Measurements from ENCODE around the gene SLC25A6. TPM values are rescaled to one million over a fixed set of nuclear protein-coding genes. Genes with fewer than 3 reads are reported as not detected.
A peak's percentile ranks its signal among the peaks of the same experiment; 100 is the strongest.
"Not testable (repeated sequence)": the region's sequence is repeated elsewhere in the genome, so short reads cannot be mapped to it uniquely, and the experiment has no call there.

The SLC25A6 gene
- total RNA-seq, 1 donor from 2014 or later = 177 TPM

- no peak for DNase-seq (ENCODE audit: low spot score)
Measured at GRCh38 chrX:1416327-1416784, 24.4 kb upstream of the SLC25A6 start.

DNA sequence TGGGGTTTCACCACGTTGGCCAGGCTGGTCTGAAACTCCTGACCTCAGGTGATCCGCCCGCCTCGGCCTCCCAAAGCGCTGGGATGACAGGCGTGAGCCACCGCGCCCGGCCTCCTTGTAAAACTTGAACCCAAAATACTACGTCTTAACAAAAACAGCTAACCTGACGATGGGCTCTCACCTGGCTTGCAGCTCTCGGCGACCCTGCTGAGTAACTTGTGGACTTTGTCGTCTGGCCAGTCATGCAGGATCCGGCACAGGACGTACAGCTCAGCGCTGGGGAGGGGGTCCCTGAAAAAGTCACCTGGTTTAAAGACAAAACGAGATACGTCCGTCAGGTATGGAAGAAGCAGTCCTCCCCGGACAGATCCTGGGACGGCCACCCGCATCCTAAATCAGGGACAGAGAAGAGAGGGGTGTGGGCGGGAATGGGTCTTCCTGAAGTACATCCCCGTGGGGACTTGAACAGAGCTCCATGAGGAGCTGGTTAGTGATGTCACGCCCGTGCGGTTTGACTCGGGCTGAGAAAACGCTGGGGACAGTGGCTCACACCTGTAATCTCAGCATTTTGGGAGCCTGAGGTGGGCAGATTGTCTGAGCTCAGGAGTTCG, 20.7 kb upstream of the SLC25A6 start:
- DNase-seq (ENCODE audit: low spot score) = no peak

GRCh38 chrX:1411326-1411725, 19.4 kb upstream of the SLC25A6 start:
- DNase-seq (ENCODE audit: low spot score) = no peak

DNA sequence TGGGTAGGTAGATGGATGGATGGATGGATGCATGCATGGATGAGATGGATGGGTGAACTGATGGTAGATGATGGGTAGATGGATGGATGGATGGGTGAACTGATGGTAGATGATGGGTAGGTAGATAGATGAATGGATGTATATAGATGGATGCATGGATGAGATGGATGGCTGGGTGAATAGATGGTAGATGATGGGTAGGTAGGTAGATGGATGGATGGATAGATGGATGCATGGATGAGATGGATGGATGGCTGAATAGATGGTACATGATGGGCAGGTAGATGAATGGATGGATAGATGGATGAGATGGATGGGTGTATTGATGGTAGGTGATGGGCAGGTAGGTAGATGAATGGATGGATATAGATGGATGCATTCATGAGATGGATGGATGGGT, 15.1 kb upstream of the SLC25A6 start:
- DNase-seq (ENCODE audit: low spot score) = no peak

- DNase-seq (ENCODE audit: low spot score) = not testable (repeated sequence)
Measured at GRCh38 chrX:1405769-1406168, 13.9 kb upstream of the SLC25A6 start.

- DNase-seq (ENCODE audit: low spot score) = not testable (repeated sequence)
Measured at GRCh38 chrX:1403867-1404266, 12.0 kb upstream of the SLC25A6 start.

GRCh38 chrX:1403228-1403627, 11.3 kb upstream of the SLC25A6 start:
- DNase-seq (ENCODE audit: low spot score) = no peak

GRCh38 chrX:1401611-1402430, 9.9 kb upstream of the SLC25A6 start:
- DNase-seq (ENCODE audit: low spot score) = no peak

- DNase-seq (ENCODE audit: low spot score) = no peak
Measured at GRCh38 chrX:1400742-1401471, 9.0 kb upstream of the SLC25A6 start.

DNA sequence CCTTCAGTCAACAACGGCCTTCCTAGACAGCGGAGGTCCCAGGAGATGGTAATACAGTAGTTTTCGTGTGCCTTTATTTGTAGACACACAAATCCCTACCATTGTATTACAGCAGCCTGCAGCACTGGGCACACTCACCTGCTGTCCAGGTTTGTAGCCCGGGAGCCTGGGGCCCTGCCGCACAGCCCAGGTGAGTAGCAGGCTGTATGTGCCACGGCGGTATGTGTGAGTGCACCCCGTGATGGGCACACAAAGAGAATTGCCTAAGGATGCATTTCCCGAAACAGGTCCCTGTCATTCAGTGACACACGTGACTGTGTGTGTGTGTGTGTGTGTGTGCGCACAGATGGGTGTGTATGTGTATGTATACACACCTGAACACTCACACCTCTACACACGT, 8.1 kb upstream of the SLC25A6 start:
- no peak for DNase-seq (ENCODE audit: low spot score)

DNA sequence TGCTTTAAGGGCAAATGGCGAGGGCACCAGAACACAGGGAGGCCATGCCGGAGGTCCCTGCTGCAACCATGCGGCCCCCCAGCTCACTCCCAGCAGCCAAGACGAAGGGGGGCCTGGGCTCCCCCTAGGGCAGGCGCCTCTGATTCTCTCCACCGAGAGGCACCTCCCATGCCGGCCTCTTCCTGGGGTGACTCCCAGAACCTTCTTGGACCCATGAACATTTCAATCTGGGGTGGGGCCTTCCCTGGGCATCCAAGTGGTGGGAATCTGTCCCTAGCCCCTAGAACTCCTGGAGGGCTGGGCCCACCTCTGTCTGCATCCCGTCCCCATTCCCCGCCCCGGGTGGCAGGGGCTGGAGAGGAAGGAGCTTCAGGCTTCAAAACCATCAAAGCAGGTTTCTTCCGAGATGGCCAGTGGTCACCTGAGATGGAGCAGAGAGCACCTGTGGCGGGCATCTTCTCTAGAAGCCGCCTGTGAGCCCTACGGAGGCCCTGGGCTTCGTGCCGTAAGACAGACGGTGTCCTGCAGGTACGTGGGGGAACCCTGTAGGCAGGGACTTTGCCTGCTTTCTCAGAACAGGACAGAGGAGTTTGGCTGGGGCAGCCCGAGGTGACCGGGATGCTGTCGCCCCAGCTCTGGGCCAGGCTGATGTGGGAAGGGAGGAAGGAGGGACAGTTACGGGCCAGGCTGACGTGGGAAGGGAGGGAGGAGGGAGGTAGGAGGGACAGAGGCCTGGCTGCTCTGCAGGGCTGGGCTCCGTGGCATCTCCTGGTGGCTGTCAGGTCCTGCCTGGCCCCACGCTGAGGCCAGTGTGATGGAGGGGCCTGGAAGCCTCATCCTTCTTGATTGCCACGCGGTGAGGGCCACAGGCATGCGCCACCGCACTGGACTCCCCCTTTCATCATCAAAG, 6.8 kb upstream of the SLC25A6 start:
- DNase-seq (ENCODE audit: low spot score) = no peak

- peak; percentile 54 for DNase-seq (ENCODE audit: low spot score)
Measured at GRCh38 chrX:1397441-1398270, 5.7 kb upstream of the SLC25A6 start.

DNA sequence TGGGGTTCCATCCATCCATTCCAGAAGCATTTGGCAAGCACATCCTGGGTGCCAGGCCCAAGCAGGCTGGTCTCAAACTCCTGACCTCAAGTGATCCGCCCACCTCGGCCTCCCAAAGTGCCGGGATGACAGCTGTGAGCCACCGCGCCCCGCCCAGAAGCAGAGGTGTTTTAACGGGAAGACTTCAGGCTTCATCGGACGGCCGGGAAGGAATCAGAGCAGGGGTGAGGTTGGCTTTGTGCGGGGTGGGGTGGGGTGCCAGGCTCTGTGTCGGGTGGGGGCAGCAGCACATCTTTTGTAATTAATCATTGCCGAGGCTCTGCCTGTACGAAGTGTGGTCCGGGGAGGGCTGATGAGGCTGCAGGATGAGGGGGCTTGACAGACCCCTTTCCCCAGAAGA, 5.1 kb upstream of the SLC25A6 start:
- no peak for DNase-seq (ENCODE audit: low spot score)

- no peak for DNase-seq (ENCODE audit: low spot score)
Measured at GRCh38 chrX:1395646-1396216, 3.8 kb upstream of the SLC25A6 start.

- DNase-seq (ENCODE audit: low spot score) = peak; percentile 19
Measured at GRCh38 chrX:1394731-1395501, 3.0 kb upstream of the SLC25A6 start.

DNA sequence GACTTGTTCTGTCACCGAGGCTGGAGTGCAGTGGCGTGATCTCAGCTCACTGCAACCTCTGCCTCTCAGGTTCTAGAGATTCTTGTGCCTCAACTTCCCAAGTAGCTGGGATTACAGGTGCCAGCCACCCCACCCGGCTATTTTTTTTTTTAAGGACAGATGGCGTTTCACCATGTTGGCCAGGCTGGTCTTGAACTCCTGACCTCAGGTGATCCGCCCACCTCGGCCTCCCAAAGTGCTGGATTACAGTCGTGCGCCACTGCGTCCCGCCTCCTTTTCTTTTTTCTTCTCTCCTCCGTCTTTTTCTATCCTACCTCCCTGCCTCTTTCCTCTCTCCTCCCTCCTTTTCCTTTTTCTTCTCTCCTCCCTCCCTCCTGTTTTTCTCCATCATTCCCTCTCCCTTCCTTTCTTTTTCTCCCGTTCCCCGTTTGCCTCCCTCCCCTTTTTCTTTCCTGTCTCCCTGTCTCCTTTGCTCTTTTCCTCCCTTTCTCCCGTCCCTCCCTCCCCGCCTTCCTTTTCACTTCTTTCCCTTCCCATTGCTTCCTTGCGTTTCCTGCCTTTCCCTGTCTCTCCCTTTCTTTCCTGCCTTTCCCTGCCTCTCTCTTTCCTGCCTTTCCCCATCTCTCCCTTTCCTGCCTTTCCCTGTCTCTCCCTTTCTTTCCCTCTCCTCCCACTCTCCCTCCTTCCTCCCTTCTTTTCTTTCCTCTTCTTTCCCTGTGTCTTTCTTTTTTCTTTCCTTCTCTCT, 2.1 kb upstream of the SLC25A6 start:
- DNase-seq (ENCODE audit: low spot score) = no peak

- DNase-seq (ENCODE audit: low spot score) = peak; percentile 80
Measured at GRCh38 chrX:1392376-1393068, 609 bp upstream of the SLC25A6 start.

DNA sequence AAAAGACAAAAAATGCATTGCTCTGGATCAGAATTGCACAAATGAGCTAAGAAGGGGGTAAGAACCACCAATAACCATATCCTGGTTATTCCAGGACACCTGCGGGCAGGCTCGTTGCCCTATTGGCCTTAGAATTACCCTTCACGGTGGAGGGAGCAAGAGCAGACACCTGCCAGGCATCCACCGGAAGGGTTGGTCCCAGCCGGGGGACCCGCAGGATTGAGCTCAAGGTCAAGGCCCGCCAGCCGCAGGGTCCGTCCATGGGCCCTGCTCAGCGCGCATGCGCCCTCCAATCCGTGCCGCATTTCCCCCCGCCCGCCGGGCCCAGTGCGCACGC, 575 bp downstream of the SLC25A6 start:
- DNase-seq (ENCODE audit: low spot score) = no peak

Measured in umbilical cord (tissue), 2 donors.